Omental fat pad (tissue), 4 donors: ENCODE measurements around the gene CLEC20A. TPM values are rescaled to one million over a fixed set of nuclear protein-coding genes. Genes with fewer than 3 reads are reported as not detected.

Experiments used
- ATAC-seq: fragments of 150-250 bp; one replicate; pipeline ENCODE4 v1.9.1; 2016; ENCODE audit warnings: mild to moderate bottlenecking, moderate library complexity; ENCODE audit not compliant: low FRiP score
- DNase-seq: peaks from one replicate; pipeline ENCODE4 v3.0.0-alpha.2; 2019; ENCODE audit warnings: low spot score
- total RNA-seq, 4 donors: library from RNA; depleted of rRNA; stranded (reverse); fragments of >200 nt; gene quantifications; one replicate each; pipeline ENCODE4 v1.1.0, GENCODE V29; 2016
- TF ChIP-seq, protein P1 (sequence below), 3 donors: fragments of 450-650 bp; IDR thresholded peaks; one replicate each; pipeline ENCODE4 v1.5.1; 2016 to 2017; ENCODE audit warnings: antibody characterized with exemption in 3 of 3, mild to moderate bottlenecking in 3 of 3, moderate library complexity in 2 of 3

Gene CLEC20A
- total RNA-seq, 4 donors from 2014 or later: not detected

DNA sequence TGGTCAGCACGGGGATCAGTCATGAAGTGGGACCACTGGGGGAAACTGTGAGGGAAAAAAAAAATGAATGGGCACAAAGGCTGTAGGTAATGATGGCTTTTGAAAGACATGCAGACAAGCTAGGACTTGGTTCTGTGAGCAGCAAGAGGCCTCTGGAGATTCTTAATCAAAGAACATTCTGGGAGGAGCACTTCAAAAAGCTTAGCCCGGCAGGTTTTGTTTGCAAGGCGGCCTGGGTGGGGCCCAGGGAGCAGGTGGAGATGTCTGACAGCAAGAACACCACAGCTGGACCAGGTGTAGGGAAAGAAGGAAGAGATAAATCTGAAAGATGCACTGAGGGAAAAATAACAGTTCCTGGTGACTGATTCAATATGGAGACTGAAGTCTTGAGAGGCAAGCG, 22.1 kb upstream of the CLEC20A start:
- no peak for DNase-seq
- TF ChIP-seq, protein P1, sequence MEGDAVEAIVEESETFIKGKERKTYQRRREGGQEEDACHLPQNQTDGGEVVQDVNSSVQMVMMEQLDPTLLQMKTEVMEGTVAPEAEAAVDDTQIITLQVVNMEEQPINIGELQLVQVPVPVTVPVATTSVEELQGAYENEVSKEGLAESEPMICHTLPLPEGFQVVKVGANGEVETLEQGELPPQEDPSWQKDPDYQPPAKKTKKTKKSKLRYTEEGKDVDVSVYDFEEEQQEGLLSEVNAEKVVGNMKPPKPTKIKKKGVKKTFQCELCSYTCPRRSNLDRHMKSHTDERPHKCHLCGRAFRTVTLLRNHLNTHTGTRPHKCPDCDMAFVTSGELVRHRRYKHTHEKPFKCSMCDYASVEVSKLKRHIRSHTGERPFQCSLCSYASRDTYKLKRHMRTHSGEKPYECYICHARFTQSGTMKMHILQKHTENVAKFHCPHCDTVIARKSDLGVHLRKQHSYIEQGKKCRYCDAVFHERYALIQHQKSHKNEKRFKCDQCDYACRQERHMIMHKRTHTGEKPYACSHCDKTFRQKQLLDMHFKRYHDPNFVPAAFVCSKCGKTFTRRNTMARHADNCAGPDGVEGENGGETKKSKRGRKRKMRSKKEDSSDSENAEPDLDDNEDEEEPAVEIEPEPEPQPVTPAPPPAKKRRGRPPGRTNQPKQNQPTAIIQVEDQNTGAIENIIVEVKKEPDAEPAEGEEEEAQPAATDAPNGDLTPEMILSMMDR (IDR thresholded peaks at IDR 0.05): no peak
- no peak for ATAC-seq

DNA sequence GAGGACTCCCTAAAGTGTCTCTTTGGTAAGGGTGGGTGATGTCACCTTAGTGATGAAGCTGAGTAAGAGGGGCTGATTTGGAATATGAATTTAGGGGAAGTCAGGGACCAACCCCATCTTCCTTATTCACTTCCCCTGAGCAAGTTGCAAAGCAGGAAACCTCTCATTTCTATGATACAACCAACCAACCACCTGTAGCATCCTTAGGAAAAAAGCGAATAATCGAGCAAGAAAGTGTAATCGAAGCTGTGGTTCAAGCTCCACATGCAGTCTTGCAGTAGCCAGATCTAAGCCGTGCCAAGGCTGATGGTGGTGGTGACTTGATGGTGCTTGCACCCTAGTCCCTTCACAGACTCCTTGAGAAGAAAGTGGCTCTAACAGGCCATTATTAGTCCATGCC, 19.3 kb upstream of the CLEC20A start:
- ATAC-seq (no peak), DNase-seq (no peak)
- TF ChIP-seq, protein P1 (IDR thresholded peaks at IDR 0.05): no peak

DNA sequence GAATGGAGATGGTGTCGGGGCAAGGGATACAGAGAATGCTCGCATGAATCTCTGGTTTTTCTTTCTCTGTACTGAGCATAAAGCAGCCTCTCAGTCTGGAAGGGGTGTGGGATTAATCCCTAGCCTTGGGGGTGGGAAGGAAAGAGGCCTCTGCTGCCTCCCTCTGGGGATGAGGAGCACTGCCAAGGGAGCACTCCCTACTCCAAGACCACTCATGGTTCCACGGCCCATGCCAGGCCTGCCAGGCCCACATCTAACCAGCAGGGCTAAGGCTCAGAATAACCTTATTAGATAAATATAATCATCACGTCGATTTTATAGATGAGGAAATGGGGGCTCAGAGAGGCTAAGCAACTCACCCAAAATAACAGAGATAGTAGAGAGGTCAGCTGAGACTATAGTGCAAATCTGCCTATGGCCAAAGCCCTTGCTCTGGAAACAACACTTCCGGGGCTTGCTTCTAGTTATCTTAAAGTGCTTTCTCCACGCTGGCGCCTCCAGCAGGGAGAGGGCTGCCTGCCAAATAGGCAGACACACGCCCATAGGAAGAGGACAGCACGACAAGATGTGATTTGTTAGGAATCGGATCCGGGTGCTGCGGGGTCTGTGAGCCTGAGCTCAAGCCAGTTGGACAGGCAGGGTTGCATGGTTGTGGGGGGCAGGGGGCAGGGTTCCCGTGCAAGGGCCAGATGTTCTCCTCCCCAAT, 16.7 kb upstream of the CLEC20A start:
- TF ChIP-seq, protein P1 (IDR thresholded peaks at IDR 0.05): no peak
- no peak for DNase-seq
- ATAC-seq: no peak

DNA sequence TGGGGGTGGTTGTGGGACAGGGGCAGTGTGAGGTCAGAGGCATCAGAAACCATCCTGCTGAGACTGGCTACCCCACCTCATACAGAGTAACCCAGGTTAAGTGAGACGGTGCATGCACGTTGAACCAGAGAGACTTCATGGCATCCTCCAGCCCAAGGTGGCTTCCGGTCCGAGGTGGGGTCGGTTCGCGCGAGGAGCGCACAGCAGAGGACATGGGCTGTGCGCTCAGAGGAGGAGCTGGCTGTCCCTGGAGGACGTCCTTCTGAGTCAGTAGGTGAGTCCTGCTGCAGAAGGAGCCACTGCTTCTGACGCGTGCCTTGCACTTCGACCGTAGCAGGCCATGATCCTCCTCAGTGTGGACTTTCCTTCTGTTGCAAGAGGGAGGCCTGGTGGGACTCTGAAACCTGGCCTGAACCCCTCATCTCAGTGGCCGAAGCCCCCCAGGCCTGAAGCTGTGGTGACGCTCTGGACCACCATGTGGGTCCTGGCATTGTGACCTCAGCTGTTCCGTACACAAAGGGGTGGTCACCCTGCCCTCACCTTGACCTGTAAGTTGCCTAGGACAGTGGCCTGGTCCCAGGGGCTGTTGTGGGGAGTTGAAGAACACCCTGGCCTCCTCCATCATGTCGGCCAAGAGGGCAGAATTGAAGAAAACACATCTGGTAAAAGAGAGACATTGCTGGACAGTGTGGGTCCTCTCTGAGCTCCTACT, 16.0 kb upstream of the CLEC20A start, which contains the start of gene TEX35:
TSS of gene TEX35 (plus strand) at position 544 of the 712 bp plus-strand sequence. CDS start at position 624, 80 bp downstream.
- ATAC-seq (no peak), DNase-seq (no peak)

DNA sequence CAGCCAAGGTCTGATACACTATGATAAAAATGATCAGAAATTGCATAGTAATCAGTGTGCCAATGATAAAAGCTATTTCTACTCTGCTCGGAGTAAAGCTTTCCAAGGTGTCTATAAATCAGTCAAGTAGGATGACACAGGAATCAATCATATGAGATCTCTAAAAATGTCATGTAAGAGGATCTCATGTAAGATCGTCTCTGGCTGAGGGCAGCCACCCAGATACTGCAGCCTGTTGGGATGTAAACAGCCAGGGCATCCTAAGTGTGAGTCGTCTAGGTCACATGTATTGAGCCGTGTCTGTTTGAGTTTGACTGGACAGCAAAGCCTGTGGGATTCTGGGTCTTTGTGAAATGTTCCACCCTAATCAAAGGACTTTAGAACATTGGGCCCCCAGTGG, 13.4 kb upstream of the CLEC20A start:
- no peak for DNase-seq
- no peak for ATAC-seq
- TF ChIP-seq, protein P1 (IDR thresholded peaks at IDR 0.05): no peak

More for the DNA sequence above, 16.0 kb upstream of the CLEC20A start, which contains the start of gene TEX35:
- TF ChIP-seq, protein P1 (IDR thresholded peaks at IDR 0.05): no peak

DNA sequence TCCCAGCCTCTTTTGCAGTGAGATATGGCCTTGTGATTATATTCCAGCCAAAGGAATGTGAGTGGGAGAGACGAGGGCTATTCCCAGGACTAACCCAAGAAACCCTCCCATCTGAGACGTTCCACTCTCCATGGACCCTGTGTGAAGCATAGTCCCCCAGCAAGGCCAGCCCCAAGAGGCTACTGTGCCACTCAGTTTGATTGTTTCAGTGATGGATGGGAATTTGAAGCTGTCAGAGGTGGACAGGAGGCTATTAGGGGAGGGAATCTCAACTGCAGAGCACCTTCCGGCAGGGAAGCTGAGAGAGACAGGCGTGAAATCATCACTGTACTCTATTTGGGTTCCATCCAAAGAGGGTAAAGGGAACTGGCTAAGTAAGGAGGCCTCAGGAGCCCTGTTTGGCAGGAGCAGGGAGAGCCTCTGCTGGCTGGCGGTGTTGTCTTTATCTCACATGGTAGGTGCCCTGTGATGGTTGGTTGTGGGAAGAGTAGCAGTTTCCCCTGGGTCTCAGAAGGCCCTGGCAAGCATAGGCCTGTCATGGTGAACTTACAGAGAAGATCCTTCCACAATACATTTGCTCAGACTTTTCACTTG, 12.7 kb upstream of the CLEC20A start:
- DNase-seq (no peak), ATAC-seq (peak; percentile 50)
- TF ChIP-seq, protein P1 (IDR thresholded peaks at IDR 0.05): no peak
